Panc1 (cell line): ENCODE data around the gene MYO18B. TPM values are rescaled to one million over a fixed set of nuclear protein-coding genes. Genes with fewer than 3 reads are reported as not detected.

Source experiments
- ATAC-seq: fragments of 200-7000 bp; cut with Tn5 transposase; 2 replicates; pipeline ENCODE4 v1.9.1; 2020; ENCODE audit warnings: mild to moderate bottlenecking, moderate library complexity
- Bru-seq: library from RNA; stranded (reverse); fragments of 400-500 nt; gene quantifications from one replicate; lab custom pipeline; 2021; lab: Mats Ljungman, UMichigan
- BruChase-seq, 2 experiments: library from RNA; stranded (reverse); fragments of 400-500 nt; gene quantifications; one replicate each; lab custom pipeline; 2021; lab: Mats Ljungman, UMichigan
- BruUV-seq: library from RNA; stranded (reverse); fragments of 400-500 nt; replicated peaks from 2 replicates; lab custom pipeline; 2021; lab: Mats Ljungman, UMichigan
- CTCF ChIA-PET: fragments of 300-600 bp; sonication (Branson Sonifier 250); formaldehyde crosslinking; loops from one replicate; lab custom pipeline; 2022; ENCODE audit warnings: antibody characterized with exemption; lab: Charles Lee
- POLR2A ChIA-PET: fragments of 300-600 bp; sonication (Branson Sonifier 250); formaldehyde crosslinking; loops from one replicate; lab custom pipeline; 2022; ENCODE audit warnings: antibody characterized with exemption; lab: Charles Lee
- DNase-seq: peaks from one replicate; pipeline ENCODE4 v3.0.0-alpha.2; 2010; ENCODE audit warnings: low read depth, low spot score
- H3K27ac ChIP-seq: 2 replicates; pipeline ENCODE4 v1.5.1; 2011; ENCODE audit warnings: mild to moderate bottlenecking, low read length, inconsistent platforms
- H3K27me3 ChIP-seq: fragments of 200-500 bp; sonication (Bioruptor generic); 2 replicates; pipeline ENCODE4 v1.6.0; 2014; ENCODE audit warnings: low read length, inconsistent platforms; ENCODE audit not compliant: control insufficient read depth, insufficient read depth
- H3K36me3 ChIP-seq: fragments of 200-500 bp; sonication (Bioruptor generic); 2 replicates; pipeline ENCODE4 v1.5.1; 2014; ENCODE audit warnings: inconsistent platforms, mild to moderate bottlenecking, low read length, moderate library complexity; ENCODE audit not compliant: control insufficient read depth, insufficient read depth
- H3K4me1 ChIP-seq: 2 replicates; pipeline ENCODE4 v1.5.1; 2011; ENCODE audit warnings: inconsistent platforms, mild to moderate bottlenecking, low read length, moderate library complexity; ENCODE audit not compliant: control insufficient read depth, insufficient read depth
- H3K4me3 ChIP-seq, 2 experiments: 2 replicates each; pipeline ENCODE4 v1.5.1; 2011 to 2012; ENCODE audit warnings: low read depth in 2 of 2, low read length in 2 of 2, mild to moderate bottlenecking in 2 of 2, inconsistent platforms in 1 of 2, moderate library complexity in 1 of 2
- H3K9me3 ChIP-seq: fragments of 200-500 bp; sonication (Bioruptor generic); 2 replicates; pipeline ENCODE4 v1.5.1; 2014; ENCODE audit warnings: low read depth, mild to moderate bottlenecking, inconsistent platforms, low read length, moderate library complexity; ENCODE audit not compliant: control insufficient read depth, insufficient read depth
- CTCF ChIP-seq: fragments of 450-650 bp; IDR thresholded peaks from 2 replicates; pipeline ENCODE4 v1.5.1; 2017; ENCODE audit warnings: mild to moderate bottlenecking
- POLR2AphosphoS5 ChIP-seq: IDR thresholded peaks from 2 replicates; pipeline ENCODE4 v1.6.1; 2012; ENCODE audit warnings: mild to moderate bottlenecking, low read depth, low read length, moderate library complexity
- SIN3A ChIP-seq: IDR thresholded peaks from 2 replicates; pipeline ENCODE4 v1.6.1; 2012; ENCODE audit warnings: low read depth, mild to moderate bottlenecking, low read length, moderate library complexity, borderline replicate concordance; ENCODE audit not compliant: insufficient read depth
- TCF7L2 ChIP-seq: IDR thresholded peaks from 2 replicates; pipeline ENCODE4 v1.6.1; 2011; ENCODE audit warnings: mild to moderate bottlenecking, low read depth, low read length, inconsistent platforms
- in situ Hi-C: cut with HindIII; loops from 2 replicates; pipeline ENCODE4 v1.10.0; 2016; ENCODE audit warnings: low sequenced_read_pairs, low pct_unique_long_range_greater_than_20kb
- intact Hi-C: fragments of 100-400 bp; cut with micrococcal nuclease; formaldehyde crosslinking; loops from one replicate; pipeline ENCODE4 v1.10.0; 2022; ENCODE audit not compliant: unreplicated experiment
- long read RNA-seq: library from polyadenylated mRNA; unstranded; transcript quantifications from one replicate; pipeline ENCODE4 v2.0.0, GENCODE V29; 2021; ENCODE audit not compliant: unreplicated experiment
- polyA plus RNA-seq: library from polyadenylated mRNA; unstranded; fragments of >200 nt; gene quantifications from one replicate; pipeline ENCODE4 v1.2.1, GENCODE V29; 2012; ENCODE audit warnings: missing spikeins; ENCODE audit not compliant: insufficient read length
- total RNA-seq: library from RNA; stranded (reverse); gene quantifications from one replicate; pipeline ENCODE4 v1.2.1, GENCODE V29; 2021; ENCODE audit not compliant: unreplicated experiment
- TF ChIP-seq, protein P1 (sequence below), 2 experiments: IDR thresholded peaks; 2 replicates each; pipeline ENCODE4 v1.6.1; 2011 to 2012; ENCODE audit warnings: low read depth in 2 of 2, control low read depth in 1 of 2, low read length in 1 of 2, mild to moderate bottlenecking in 1 of 2, moderate library complexity in 1 of 2; ENCODE audit not compliant: insufficient read depth in 1 of 2

Gene MYO18B
- total RNA-seq (not detected), Bru-seq, nascent RNA (percentile 2 among the genes with signal in this experiment), BruChase-seq, experiment 1, labeled RNA remaining after a 2-hour chase (percentile 2 among the genes with signal in this experiment), BruChase-seq, experiment 2, labeled RNA remaining after a 6-hour chase (percentile 3 among the genes with signal in this experiment)
- not detected for polyA plus RNA-seq
- long read RNA-seq, result 0 reads

DNA sequence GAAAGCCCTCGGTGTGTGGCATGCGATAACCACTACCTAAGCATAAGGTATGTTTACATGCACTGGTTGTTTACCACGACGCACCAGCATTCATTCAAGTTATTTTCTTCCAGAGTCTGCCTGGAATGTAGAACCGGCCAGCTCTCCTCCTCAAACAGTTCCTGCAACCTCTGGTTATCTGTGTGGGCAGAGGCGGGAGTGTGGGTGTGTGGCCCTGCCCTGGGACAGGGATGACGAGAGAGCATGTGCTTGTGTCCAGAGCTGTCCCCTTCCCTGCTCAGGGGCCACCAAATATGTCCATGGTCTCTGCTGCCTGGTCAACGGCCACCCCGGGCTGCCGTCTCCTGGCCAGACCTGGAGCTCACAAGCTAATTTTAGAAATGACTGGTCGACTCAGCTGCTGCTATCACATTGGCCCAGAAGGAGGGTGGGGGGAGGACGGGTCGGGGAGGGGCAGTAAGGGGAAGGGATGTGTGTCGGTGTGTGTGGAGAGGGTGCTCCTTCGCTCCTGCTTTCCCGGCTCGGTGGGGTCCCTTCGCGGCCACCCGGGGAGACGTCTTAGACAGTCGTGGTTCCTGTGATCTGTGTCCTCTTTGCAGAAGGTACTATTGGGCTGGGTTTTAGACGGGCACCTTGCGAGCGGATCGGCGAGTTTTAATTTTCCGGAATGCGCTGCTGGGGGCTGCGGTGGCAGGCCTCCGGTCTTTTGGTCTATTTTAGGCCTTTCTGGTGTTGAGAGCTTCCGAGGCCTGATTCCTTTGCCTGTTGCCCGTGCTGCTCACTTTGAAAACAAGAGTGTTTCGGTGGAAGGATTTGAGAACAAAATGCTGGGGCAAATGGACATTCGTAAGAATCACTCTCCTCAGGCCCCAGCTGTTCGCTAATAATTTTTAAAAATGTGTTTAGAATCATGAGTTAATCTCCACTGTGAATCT, at the start of gene MYO18B:
MYO18B (plus strand) TSS at position 497 of the 935 bp plus-strand sequence. CDS start 18,905 bp downstream, outside the sequence.
- Histone ChIP-seq H3K4me1 (no peaks in the 10 kb centered on the region), H3K27ac (no peak within 1 kb of the TSS), H3K4me3 (no peak within 1 kb of the TSS), H3K27me3 (no peaks in the 10 kb centered on the region; the same call in 1 of the 2 replicates), H3K36me3 (no peaks in the 10 kb centered on the region), H3K9me3 (no peaks in the 10 kb centered on the region)
- POLR2A ChIA-PET, result no interaction called here
- CTCF ChIA-PET, result no interaction called here
- DNase-seq, result no peak
- TF ChIP-seq TCF7L2 (no peak), POLR2AphosphoS5 (no peak), CTCF (no peak), SIN3A (no peak)
- TF ChIP-seq, protein P1, sequence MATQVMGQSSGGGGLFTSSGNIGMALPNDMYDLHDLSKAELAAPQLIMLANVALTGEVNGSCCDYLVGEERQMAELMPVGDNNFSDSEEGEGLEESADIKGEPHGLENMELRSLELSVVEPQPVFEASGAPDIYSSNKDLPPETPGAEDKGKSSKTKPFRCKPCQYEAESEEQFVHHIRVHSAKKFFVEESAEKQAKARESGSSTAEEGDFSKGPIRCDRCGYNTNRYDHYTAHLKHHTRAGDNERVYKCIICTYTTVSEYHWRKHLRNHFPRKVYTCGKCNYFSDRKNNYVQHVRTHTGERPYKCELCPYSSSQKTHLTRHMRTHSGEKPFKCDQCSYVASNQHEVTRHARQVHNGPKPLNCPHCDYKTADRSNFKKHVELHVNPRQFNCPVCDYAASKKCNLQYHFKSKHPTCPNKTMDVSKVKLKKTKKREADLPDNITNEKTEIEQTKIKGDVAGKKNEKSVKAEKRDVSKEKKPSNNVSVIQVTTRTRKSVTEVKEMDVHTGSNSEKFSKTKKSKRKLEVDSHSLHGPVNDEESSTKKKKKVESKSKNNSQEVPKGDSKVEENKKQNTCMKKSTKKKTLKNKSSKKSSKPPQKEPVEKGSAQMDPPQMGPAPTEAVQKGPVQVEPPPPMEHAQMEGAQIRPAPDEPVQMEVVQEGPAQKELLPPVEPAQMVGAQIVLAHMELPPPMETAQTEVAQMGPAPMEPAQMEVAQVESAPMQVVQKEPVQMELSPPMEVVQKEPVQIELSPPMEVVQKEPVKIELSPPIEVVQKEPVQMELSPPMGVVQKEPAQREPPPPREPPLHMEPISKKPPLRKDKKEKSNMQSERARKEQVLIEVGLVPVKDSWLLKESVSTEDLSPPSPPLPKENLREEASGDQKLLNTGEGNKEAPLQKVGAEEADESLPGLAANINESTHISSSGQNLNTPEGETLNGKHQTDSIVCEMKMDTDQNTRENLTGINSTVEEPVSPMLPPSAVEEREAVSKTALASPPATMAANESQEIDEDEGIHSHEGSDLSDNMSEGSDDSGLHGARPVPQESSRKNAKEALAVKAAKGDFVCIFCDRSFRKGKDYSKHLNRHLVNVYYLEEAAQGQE (IDR thresholded peaks at IDR 0.05; ENCODE audit: insufficient read depth in 1 of 2, low read depth in 2 of 2, low read length in 1 of 2), result no peak
- in situ Hi-C loops (no loop called here), intact Hi-C loops (no loop called here)
- no peak for ATAC-seq
- no TSS peak for BruUV-seq

DNA sequence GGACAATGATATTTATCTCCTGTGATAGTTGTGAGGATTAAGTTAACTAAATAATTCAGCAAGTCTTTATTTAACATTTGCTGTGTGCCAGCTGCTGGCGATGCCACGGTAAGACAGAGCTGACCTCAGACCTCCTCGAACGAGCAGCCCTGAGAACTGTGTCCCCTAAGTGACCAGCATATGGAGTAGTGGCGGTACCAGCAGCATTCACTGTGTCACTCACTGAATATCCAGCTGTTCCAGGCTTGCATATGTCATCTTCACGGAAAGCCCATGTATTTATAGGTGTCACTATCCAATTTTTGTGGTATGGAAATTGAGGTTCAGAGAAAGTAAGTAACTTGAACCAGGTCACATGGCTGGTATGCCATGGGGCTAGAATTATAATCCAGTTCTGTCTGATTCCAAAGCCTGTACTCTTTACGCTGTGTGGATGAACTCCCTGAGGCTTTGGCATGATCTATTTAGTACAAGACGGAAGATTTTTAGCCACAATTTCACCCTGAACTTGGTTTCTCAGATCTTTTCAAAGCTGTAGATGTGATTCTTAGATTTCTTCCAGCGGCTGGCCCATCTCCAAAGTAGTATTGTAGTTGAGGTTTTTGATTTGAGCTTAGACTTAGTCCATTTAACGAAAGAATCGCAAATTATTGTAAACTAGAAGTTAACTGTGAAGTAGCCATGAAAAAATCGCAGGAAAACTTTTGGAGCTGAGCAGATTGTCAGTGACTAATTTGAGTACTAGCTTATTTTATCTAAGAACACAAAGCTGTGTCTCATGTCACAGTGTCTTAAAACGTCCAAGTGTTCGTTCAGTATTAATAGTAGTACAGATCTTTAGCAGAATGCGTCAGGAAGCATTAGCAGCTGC, 49.4 kb upstream of the MYO18B start:
- in situ Hi-C loops (no loop called here), intact Hi-C loops (no loop called here)
- BruUV-seq, result no TSS peak
- no peaks in the 10 kb centered on the region for H3K27me3 ChIP-seq
- H3K36me3 ChIP-seq, result no peaks in the 10 kb centered on the region; the same call in 1 of the 2 replicates
- TF ChIP-seq SIN3A (no peak), POLR2AphosphoS5 (no peak), CTCF (no peak), TCF7L2 (no peak)
- TF ChIP-seq, protein P1 (IDR thresholded peaks at IDR 0.05; ENCODE audit: insufficient read depth in 1 of 2, low read depth in 2 of 2, low read length in 1 of 2), result no peak
- no peak overlapping the region for H3K4me3 ChIP-seq
- H3K27ac ChIP-seq, result no peak overlapping the region
- no peaks in the 10 kb centered on the region for H3K4me1 ChIP-seq
- H3K9me3 ChIP-seq, result no peaks in the 10 kb centered on the region
- CTCF ChIA-PET, result no interaction called here
- ATAC-seq (no peak), DNase-seq (no peak)
- POLR2A ChIA-PET, result no interaction called here
